Body of pancreas (tissue), 4 donors: ENCODE measurements around the gene BTK.
A peak's percentile ranks its signal among the peaks of the same experiment; 100 is the strongest.

ENCODE experiments used
- CTCF ChIP-seq, 7 experiments: fragments of 450-650 bp in 4 of 7; fragments of 200-600 bp in 3 of 7; sonication (generic) in 3 of 7; IDR thresholded peaks; one replicate each; pipeline ENCODE4 v1.5.1; 2016 to 2019; ENCODE audit warnings: antibody characterized with exemption in 7 of 7
- POLR2A ChIP-seq, 3 donors: fragments of 450-650 bp; IDR thresholded peaks; one replicate each; pipeline ENCODE4 v1.6.1; 2016; ENCODE audit warnings: antibody characterized with exemption in 3 of 3, mild to moderate bottlenecking in 2 of 3

- TF ChIP-seq CTCF (IDR thresholded peaks at IDR 0.05) (peak in 1 of 7 experiments; percentile 10), POLR2A (IDR thresholded peaks at IDR 0.05) (no peak)
Measured at GRCh38 chrX:101408532-101408841, 22.5 kb upstream of the BTK start.
